K562 (cell line): ENCODE data around the gene COL16A1. TPM values are rescaled to one million over a fixed set of nuclear protein-coding genes. Genes with fewer than 3 reads are reported as not detected.

Source experiments
- ATAC-seq: fragments of 200-7000 bp; cut with Tn5 transposase; 3 replicates; pipeline ENCODE4 v1.9.1; 2020; ENCODE audit warnings: moderate library complexity
- BruUV-seq: library from RNA; stranded (reverse); fragments of 400-500 nt; replicated peaks from 2 replicates; lab custom pipeline; 2021; lab: Mats Ljungman, UMichigan
- CTCF ChIA-PET: fragments of 300-600 bp; formaldehyde crosslinking; extraction: SDS; loops from one replicate; lab custom pipeline; 2021; ENCODE audit warnings: low intra/inter-chr PET ratio; lab: Yijun Ruan, JAX
- POLR2A ChIA-PET: fragments of 300-600, 350-650 bp; sonication (Branson Sonifier 250); formaldehyde crosslinking; extraction: SDS; loops from one replicate; lab custom pipeline; 2021; ENCODE audit warnings: antibody characterized with exemption, inconsistent platforms; lab: Yijun Ruan, JAX
- DNase-seq, 4 experiments: peaks; one replicate each; pipeline versions ENCODE4 v3.0.0 to v3.0.0-alpha.2; 2011 to 2018; ENCODE audit warnings: low spot score in 3 of 4, mixed read lengths in 3 of 4; ENCODE audit errors: extremely low read depth in 1 of 4
- FAIRE-seq: peaks from 2 replicates; lab custom pipeline; 2011; peaks lifted over from hg19 to GRCh38; lab: Jason Lieb, UNC
- H2AFZ ChIP-seq: 2 replicates; pipeline ENCODE4 v1.6.0; 2011; ENCODE audit warnings: low read depth, low read length, control low read depth, inconsistent platforms
- H3K27ac ChIP-seq: fragments of 200-600 bp; 3 replicates; pipeline ENCODE4 v1.8.0; 2011; ENCODE audit warnings: low read depth, mild to moderate bottlenecking, control low read depth, inconsistent platforms, low read length, moderate library complexity, mixed read lengths; ENCODE audit errors: extremely low read depth
- H3K27me3 ChIP-seq, 2 experiments: fragments of 300-600 bp in 1 of 2; 2 replicates in 1 of 2; 3 replicates in 1 of 2; pipeline versions ENCODE4 v1.6.0 to v1.8.0; 2011; ENCODE audit warnings: inconsistent platforms in 2 of 2, low read length in 2 of 2, mild to moderate bottlenecking in 1 of 2, mixed read lengths in 1 of 2, moderate library complexity in 1 of 2; ENCODE audit not compliant: control insufficient read depth in 2 of 2, insufficient read depth in 2 of 2
- H3K36me3 ChIP-seq: fragments of 300-600 bp; 3 replicates; pipeline ENCODE4 v1.8.0; 2011; ENCODE audit warnings: mild to moderate bottlenecking, low read length, inconsistent platforms; ENCODE audit not compliant: control insufficient read depth, insufficient read depth
- H3K4me1 ChIP-seq, 2 experiments: fragments of 200-600 bp in 1 of 2; replicated peaks in 1 of 2; 2 replicates in 1 of 2; 3 replicates in 1 of 2; pipeline versions ENCODE4 v1.5.1 to v1.8.0; 2011; ENCODE audit warnings: inconsistent platforms in 2 of 2, low read length in 2 of 2, mild to moderate bottlenecking in 1 of 2, mixed read lengths in 1 of 2, moderate library complexity in 1 of 2; ENCODE audit not compliant: control insufficient read depth in 2 of 2, insufficient read depth in 2 of 2
- H3K4me2 ChIP-seq: 2 replicates; pipeline ENCODE4 v1.6.1; 2011; ENCODE audit warnings: low read length, control low read depth, inconsistent platforms, mixed read lengths; ENCODE audit not compliant: insufficient read depth
- H3K4me3 ChIP-seq: fragments of 200-600 bp; sonication (generic), shearing (Covaris generic); 2 replicates; pipeline ENCODE4 v1.5.1; 2016; ENCODE audit warnings: control low read depth, inconsistent platforms
- H3K79me2 ChIP-seq: fragments of 200-600 bp; 3 replicates; pipeline ENCODE4 v1.8.0; 2011; ENCODE audit warnings: low read length, inconsistent platforms; ENCODE audit not compliant: control insufficient read depth, insufficient read depth
- H3K9ac ChIP-seq, 2 experiments: 2 replicates each; pipeline versions ENCODE4 v1.6.0 to v1.6.1; 2011; ENCODE audit warnings: low read depth in 2 of 2, low read length in 2 of 2, control low read depth in 1 of 2, inconsistent platforms in 1 of 2, mild to moderate bottlenecking in 1 of 2, mixed read lengths in 1 of 2; ENCODE audit not compliant: insufficient read depth in 1 of 2
- H3K9me1 ChIP-seq: one replicate; pipeline ENCODE4 v1.6.0; 2011; ENCODE audit warnings: inconsistent platforms, mild to moderate bottlenecking, low read length, moderate library complexity; ENCODE audit not compliant: control insufficient read depth, insufficient read depth
- H3K9me3 ChIP-seq: replicated peaks from 2 replicates; pipeline ENCODE4 v1.5.1; 2011; ENCODE audit warnings: low read depth, low read length, inconsistent platforms; ENCODE audit not compliant: control insufficient read depth, insufficient read depth
- H4K20me1 ChIP-seq: replicated peaks from 2 replicates; pipeline ENCODE4 v1.6.1; 2011; ENCODE audit warnings: low read length, inconsistent platforms, mixed read lengths; ENCODE audit not compliant: control insufficient read depth, insufficient read depth
- ELF4 ChIP-seq: fragments of 450-650 bp; formaldehyde crosslinking; IDR thresholded peaks from 2 replicates; pipeline ENCODE4 v1.4.0; 2022; ENCODE audit warnings: missing genetic modification characterization
- HNRNPL ChIP-seq: fragments of 200-400 bp; formaldehyde crosslinking; IDR thresholded peaks from 2 replicates; pipeline ENCODE4 v1.6.1; 2017; ENCODE audit warnings: low read depth, mild to moderate bottlenecking, low read length
- ZHX1 ChIP-seq: fragments of 150-350 bp; conservative IDR thresholded peaks from 2 replicates; pipeline ENCODE4 v1.6.1; 2014; ENCODE audit warnings: low read length
- ZNF311 ChIP-seq: fragments of 250-450 bp; sonication (Bioruptor Pico); IDR thresholded peaks from 2 replicates; pipeline ENCODE4 v1.4.0; 2020; ENCODE audit warnings: mild to moderate bottlenecking, moderate library complexity
- ZNF398 ChIP-seq: fragments of 250-450 bp; sonication (Bioruptor Pico); IDR thresholded peaks from 2 replicates; pipeline ENCODE4 v1.8.0; 2021; ENCODE audit warnings: moderate library complexity, mild to moderate bottlenecking, inconsistent platforms
- WGBS: fragments of 100-300 bp; shearing (Covaris generic); methylation state at CpG from one replicate; pipeline ENCODE4 v1.1.6; 2016; ENCODE audit warnings: low coverage, mixed read lengths; ENCODE audit not compliant: insufficient coverage; ENCODE audit errors: missing lambda C conversion rate; 5-methylcytosine and 5-hydroxymethylcytosine counted together
- in situ Hi-C: fragments of 300-500 bp; cut with MboI; formaldehyde crosslinking; loops from 4 replicates; pipeline ENCODE4 v1.15.0; 2018; ENCODE audit warnings: inconsistent platforms, mixed read lengths
- intact Hi-C: fragments of 100-400 bp; cut with micrococcal nuclease; formaldehyde crosslinking; loops from 2 replicates; pipeline ENCODE4 v1.14.2; 2022
- polyA plus RNA-seq, 8 experiments: library from polyadenylated mRNA; depleted of rRNA in 4 of 8; stranded (reverse) in 5 of 8; unstranded in 3 of 8; fragments of >200 nt; fragmentation: Nextera tagmentation in 2 of 8; fragmentation: Illumina TruSeq in 1 of 8; extraction: Ambion mirVana in 2 of 8; extraction: Trizol in 1 of 8; gene quantifications; 2 replicates each; pipeline versions ENCODE4 v1.2.1 to v1.2.3, GENCODE V29; 2011 to 2014; ENCODE audit warnings: inconsistent platforms in 1 of 8, missing spikeins in 1 of 8
- total RNA-seq, 7 experiments: library from RNA; depleted of rRNA in 6 of 7; stranded (reverse); fragments of >200 nt in 6 of 7; fragmentation: Illumina TruSeq in 2 of 7; extraction: Trizol in 2 of 7; gene quantifications; 2 replicates each; pipeline versions ENCODE4 v1.2.1 to v1.2.3, GENCODE V29; 2011 to 2021; ENCODE audit warnings: low replicate concordance in 1 of 7

The COL16A1 gene
- total and polyA plus RNA-seq, 9 of the 15 experiments (the other 6 are each of a cell fraction or from before 2014, with no cell fraction given) = 0.11 to 0.60 (median 0.11) TPM; not detected in 6

DNA sequence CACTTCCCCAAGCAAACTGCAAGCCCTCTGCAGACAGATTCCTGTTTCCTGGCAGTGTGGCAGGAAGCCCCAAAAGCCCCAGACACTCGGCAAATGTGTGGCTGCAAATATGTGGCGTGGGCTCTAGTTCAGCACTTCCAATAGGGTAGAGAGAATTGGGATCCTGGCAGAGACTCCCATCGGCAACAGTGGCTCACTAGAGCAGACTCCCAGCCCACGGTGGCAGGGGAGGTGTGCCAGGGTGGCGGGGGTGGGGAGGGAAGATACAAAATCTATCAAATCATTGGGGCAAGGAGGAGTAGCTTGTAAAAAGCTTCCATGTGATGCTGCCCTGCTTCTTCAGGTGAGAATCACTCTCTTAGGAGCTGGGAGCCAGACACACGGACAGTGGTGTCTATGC, 25.9 kb downstream of the COL16A1 start:
- Histone ChIP-seq H2AFZ (no peak overlapping the region), H3K27ac (no peak overlapping the region), H3K36me3 (no peaks in the 10 kb centered on the region), H4K20me1 (peaks cover 14% of the 10 kb centered on the region), H3K4me3 (no peak overlapping the region), H3K9me1 (no peaks in the 10 kb centered on the region), H3K79me2 (no peaks in the 10 kb centered on the region), H3K4me1 (peaks cover 0 to 4% of the 10 kb centered on the region in 2 experiments; a peak in 1 of 5 replicates), H3K27me3 (peaks cover 62 to 95% of the 10 kb centered on the region in 2 experiments), H3K9ac (no peak overlapping the region), H3K4me2 (no peak overlapping the region), H3K9me3 (no peaks in the 10 kb centered on the region)
- ChIA-PET CTCF (no interaction called here), POLR2A (interaction anchor here (0.6 to 1.1 kb wide), 3 partner anchors 10 to 385 kb away, joined by 3 read pairs; no protein-coding TSS in a partner anchor)
- DNase-seq = no peak
- no peak for TF ChIP-seq ZNF311 (CRISPR knock-in tag)
- no peak for TF ChIP-seq ZNF398 (CRISPR knock-in tag)
- no peak for TF ChIP-seq ELF4 (CRISPR knock-in tag)
- no peak for TF ChIP-seq ZHX1
- TF ChIP-seq HNRNPL = no peak
- in situ Hi-C loops = no loop called here
- FAIRE-seq = no peak
- under 1% methylated on average over 6 of the region's 6 CpGs for WGBS
- BruUV-seq = no TSS peak
- intact Hi-C loops = no loop called here
- ATAC-seq = no peak
